ENCODE data around the gene UBAC2. TPM values are rescaled to one million over a fixed set of nuclear protein-coding genes. Genes with fewer than 3 reads are reported as not detected.

UBAC2 gene
- total and polyA plus RNA-seq, 2 of the 8 experiments (the other 6 are each of a cell fraction or from before 2014, with no cell fraction given): 75.9 to 76.9 TPM

MicroRNAs within 50 kb of the gene (microRNA counts, 767-probe panel; counts per million panel counts)
- 879 counts per million, percentile 95 among the panel's probes with 10 or more counts for microRNA hsa-miR-623

Small RNAs within 50 kb of the gene (microRNA-seq; reads per million reads assigned to microRNA genes)
- gene MIR623 (ENCODE audit: borderline microRNAs expressed in 2 of 2, borderline number of aligned reads in 2 of 2, borderline replicate concordance in 1 of 2): 0 reads per million in 2 experiments

Small RNAs within 50 kb of the gene (small RNA-seq; reads per million reads assigned to genes)
- gene MIR623 (ENCODE audit: insufficient read depth) (not detected), gene RN7SKP9 (ENCODE audit: insufficient read depth) (0.86 reads per million)

Other genes with a start within 250 kb of the UBAC2 start
- gene DOCK9, start 222.8 kb upstream of the UBAC2 start, total RNA-seq (2021; fragmentation: NEBNext Ultra II Directional; extraction: Animal tissue kit (Norgen Biotek cat#: 25700)): 31.5 and 35.4 TPM in 2 replicates
- 18.7 and 21.6 TPM in 2 replicates for gene DOCK9, start 222.8 kb upstream of the UBAC2 start, polyA plus RNA-seq (2011; rRNA removed)
- gene GPR18, start 57.5 kb downstream of the UBAC2 start, total RNA-seq (2021; fragmentation: NEBNext Ultra II Directional; extraction: Animal tissue kit (Norgen Biotek cat#: 25700)): not detected in 2 replicates
- gene GPR18, start 57.5 kb downstream of the UBAC2 start, polyA plus RNA-seq (2011; rRNA removed): not detected in 2 replicates
- gene GPR183, start 106.5 kb downstream of the UBAC2 start, total RNA-seq (2021; fragmentation: NEBNext Ultra II Directional; extraction: Animal tissue kit (Norgen Biotek cat#: 25700)): not detected in 2 replicates
- not detected in 2 replicates for gene GPR183, start 106.5 kb downstream of the UBAC2 start, polyA plus RNA-seq (2011; rRNA removed)